ENCODE results near the gene PKN2.

PKN2 gene

DNA sequence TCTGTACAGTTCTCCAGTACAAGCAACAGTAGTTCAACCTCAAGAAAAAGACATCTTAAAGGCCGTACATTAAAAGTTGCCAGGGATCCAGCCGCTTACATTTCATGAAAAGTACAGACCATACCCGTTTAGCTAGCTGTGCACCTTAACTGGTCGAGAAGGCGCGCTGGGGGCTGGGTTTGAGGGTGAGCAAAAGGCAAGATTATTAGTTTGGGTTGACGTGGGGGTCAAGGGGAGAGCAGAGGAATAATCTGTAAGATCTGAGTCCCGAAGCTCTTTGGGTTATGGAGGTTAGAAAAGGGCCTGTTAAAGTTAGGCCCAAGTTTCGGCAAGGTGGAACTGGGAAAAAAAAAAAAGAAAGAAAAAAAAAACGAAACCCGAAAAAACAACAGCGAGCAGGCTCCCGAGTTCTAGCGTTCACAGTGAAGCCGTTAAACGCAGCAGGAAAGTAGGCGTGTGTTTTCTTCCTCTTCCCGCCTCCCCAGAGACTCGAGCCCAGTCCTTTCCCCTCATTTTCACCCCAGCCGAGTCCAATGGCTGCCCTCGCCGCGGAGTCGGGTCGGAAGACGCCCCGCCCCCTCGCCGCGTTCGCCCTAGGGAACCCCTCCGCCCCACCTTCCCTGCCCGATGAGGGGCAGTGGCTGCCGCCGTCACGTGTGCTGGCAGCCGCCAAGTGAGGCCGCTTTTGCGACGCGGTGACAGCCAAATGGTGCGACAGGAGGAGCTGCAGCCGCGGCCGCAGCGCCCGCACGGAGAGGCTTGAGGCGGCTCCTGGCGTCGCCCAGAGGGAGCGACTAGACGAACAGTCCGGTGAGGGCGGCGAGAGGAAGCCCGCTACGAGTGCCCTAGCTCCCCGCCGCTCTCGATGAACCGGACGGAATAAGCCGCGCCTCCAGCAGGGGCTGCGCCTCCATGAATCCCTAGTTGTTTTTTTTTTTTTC, at the start of gene PKN2 (continued):
- TF ChIP-seq PRDM1 (tag by site-specific recombination; IDR thresholded peaks at IDR 0.05) (peak; percentile 99), MEIS1 (CRISPR knock-in tag; IDR thresholded peaks at IDR 0.05; ENCODE audit: borderline replicate concordance) (no peak), ZNF132 (tag by site-specific recombination; IDR thresholded peaks at IDR 0.05; ENCODE audit: borderline replicate concordance) (no peak), ZNF549 (tag by site-specific recombination; IDR thresholded peaks at IDR 0.05) (no peak), ZNF544 (tag by site-specific recombination; IDR thresholded peaks at IDR 0.05) (no peak), ZNF510 (tag by site-specific recombination; IDR thresholded peaks at IDR 0.05; ENCODE audit: insufficient replicate concordance) (no peak), ZIC2 (tag by site-specific recombination; IDR thresholded peaks at IDR 0.05) (peak; percentile 81), ZNF660 (tag by site-specific recombination; IDR thresholded peaks at IDR 0.05) (no peak), ZFP37 (tag by site-specific recombination; IDR thresholded peaks at IDR 0.05) (no peak), ZNF274 (IDR thresholded peaks at IDR 0.05; ENCODE audit: low read length) (no peak), ZNF274 (tag by site-specific recombination; IDR thresholded peaks at IDR 0.05; ENCODE audit: borderline replicate concordance) (no peak), ZNF558 (tag by site-specific recombination; IDR thresholded peaks at IDR 0.05) (peak; percentile 72; the same call in 1 of the 2 replicates), ZNF518A (tag by site-specific recombination; conservative IDR thresholded peaks at IDR 0.05; ENCODE audit: low read depth) (no peak), TCF7L2 (IDR thresholded peaks at IDR 0.05; ENCODE audit: borderline replicate concordance, low read depth, low read length) (no peak), ZEB2 (tag by site-specific recombination; IDR thresholded peaks at IDR 0.05) (peak; percentile 81; the same call in 1 of the 2 replicates), MYNN (tag by site-specific recombination; IDR thresholded peaks at IDR 0.05; ENCODE audit: borderline replicate concordance) (no peak), ZNF423 (tag by site-specific recombination; IDR thresholded peaks at IDR 0.05) (peak; percentile 97), RBAK (tag by site-specific recombination; IDR thresholded peaks at IDR 0.05) (no peak), ZNF449 (tag by site-specific recombination; IDR thresholded peaks at IDR 0.05) (no peak), ZNF416 (tag by site-specific recombination; IDR thresholded peaks at IDR 0.05) (no peak), SALL2 (tag by site-specific recombination; IDR thresholded peaks at IDR 0.05; ENCODE audit: borderline replicate concordance) (no peak)
- TF ChIP-seq, protein P1, sequence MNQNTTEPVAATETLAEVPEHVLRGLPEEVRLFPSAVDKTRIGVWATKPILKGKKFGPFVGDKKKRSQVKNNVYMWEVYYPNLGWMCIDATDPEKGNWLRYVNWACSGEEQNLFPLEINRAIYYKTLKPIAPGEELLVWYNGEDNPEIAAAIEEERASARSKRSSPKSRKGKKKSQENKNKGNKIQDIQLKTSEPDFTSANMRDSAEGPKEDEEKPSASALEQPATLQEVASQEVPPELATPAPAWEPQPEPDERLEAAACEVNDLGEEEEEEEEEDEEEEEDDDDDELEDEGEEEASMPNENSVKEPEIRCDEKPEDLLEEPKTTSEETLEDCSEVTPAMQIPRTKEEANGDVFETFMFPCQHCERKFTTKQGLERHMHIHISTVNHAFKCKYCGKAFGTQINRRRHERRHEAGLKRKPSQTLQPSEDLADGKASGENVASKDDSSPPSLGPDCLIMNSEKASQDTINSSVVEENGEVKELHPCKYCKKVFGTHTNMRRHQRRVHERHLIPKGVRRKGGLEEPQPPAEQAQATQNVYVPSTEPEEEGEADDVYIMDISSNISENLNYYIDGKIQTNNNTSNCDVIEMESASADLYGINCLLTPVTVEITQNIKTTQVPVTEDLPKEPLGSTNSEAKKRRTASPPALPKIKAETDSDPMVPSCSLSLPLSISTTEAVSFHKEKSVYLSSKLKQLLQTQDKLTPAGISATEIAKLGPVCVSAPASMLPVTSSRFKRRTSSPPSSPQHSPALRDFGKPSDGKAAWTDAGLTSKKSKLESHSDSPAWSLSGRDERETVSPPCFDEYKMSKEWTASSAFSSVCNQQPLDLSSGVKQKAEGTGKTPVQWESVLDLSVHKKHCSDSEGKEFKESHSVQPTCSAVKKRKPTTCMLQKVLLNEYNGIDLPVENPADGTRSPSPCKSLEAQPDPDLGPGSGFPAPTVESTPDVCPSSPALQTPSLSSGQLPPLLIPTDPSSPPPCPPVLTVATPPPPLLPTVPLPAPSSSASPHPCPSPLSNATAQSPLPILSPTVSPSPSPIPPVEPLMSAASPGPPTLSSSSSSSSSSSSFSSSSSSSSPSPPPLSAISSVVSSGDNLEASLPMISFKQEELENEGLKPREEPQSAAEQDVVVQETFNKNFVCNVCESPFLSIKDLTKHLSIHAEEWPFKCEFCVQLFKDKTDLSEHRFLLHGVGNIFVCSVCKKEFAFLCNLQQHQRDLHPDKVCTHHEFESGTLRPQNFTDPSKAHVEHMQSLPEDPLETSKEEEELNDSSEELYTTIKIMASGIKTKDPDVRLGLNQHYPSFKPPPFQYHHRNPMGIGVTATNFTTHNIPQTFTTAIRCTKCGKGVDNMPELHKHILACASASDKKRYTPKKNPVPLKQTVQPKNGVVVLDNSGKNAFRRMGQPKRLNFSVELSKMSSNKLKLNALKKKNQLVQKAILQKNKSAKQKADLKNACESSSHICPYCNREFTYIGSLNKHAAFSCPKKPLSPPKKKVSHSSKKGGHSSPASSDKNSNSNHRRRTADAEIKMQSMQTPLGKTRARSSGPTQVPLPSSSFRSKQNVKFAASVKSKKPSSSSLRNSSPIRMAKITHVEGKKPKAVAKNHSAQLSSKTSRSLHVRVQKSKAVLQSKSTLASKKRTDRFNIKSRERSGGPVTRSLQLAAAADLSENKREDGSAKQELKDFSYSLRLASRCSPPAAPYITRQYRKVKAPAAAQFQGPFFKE (tag by site-specific recombination; IDR thresholded peaks at IDR 0.05; ENCODE audit: borderline replicate concordance), result no peak
- TF ChIP-seq, protein P2, sequence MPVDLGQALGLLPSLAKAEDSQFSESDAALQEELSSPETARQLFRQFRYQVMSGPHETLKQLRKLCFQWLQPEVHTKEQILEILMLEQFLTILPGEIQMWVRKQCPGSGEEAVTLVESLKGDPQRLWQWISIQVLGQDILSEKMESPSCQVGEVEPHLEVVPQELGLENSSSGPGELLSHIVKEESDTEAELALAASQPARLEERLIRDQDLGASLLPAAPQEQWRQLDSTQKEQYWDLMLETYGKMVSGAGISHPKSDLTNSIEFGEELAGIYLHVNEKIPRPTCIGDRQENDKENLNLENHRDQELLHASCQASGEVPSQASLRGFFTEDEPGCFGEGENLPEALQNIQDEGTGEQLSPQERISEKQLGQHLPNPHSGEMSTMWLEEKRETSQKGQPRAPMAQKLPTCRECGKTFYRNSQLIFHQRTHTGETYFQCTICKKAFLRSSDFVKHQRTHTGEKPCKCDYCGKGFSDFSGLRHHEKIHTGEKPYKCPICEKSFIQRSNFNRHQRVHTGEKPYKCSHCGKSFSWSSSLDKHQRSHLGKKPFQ (tag by site-specific recombination; IDR thresholded peaks at IDR 0.05), result no peak
- TF ChIP-seq, protein P3, sequence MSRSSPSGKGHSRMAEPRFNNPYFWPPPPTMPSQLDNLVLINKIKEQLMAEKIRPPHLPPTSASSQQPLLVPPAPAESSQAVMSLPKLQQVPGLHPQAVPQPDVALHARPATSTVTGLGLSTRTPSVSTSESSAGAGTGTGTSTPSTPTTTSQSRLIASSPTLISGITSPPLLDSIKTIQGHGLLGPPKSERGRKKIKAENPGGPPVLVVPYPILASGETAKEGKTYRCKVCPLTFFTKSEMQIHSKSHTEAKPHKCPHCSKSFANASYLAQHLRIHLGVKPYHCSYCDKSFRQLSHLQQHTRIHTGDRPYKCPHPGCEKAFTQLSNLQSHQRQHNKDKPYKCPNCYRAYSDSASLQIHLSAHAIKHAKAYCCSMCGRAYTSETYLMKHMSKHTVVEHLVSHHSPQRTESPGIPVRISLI (tag by site-specific recombination; IDR thresholded peaks at IDR 0.05), result peak; percentile 99

Data from HEK293 (cell line).